Endodermal cell (in vitro differentiated cells): ENCODE data around the gene FZD8. TPM values are rescaled to one million over a fixed set of nuclear protein-coding genes. Genes with fewer than 3 reads are reported as not detected.
A peak's percentile ranks its signal among the peaks of the same experiment; 100 is the strongest.

Experiments
- DNase-seq: peaks from one replicate; pipeline ENCODE4 v3.0.0-alpha.2; 2017
- H3K27ac ChIP-seq: 2 replicates; pipeline ENCODE4 v1.5.1; 2013; ENCODE audit warnings: mild to moderate bottlenecking, low read depth, low read length, moderate library complexity
- H3K27me3 ChIP-seq: 2 replicates; pipeline ENCODE4 v1.6.1; 2013; ENCODE audit warnings: mild to moderate bottlenecking, low read length, moderate library complexity; ENCODE audit not compliant: insufficient read depth, control insufficient read depth, poor library complexity, severe bottlenecking
- H3K36me3 ChIP-seq: 2 replicates; pipeline ENCODE4 v1.7.0; 2013; ENCODE audit warnings: mild to moderate bottlenecking, low read length, moderate library complexity; ENCODE audit not compliant: control insufficient read depth, insufficient read depth
- H3K4me1 ChIP-seq: one replicate; pipeline ENCODE4 v1.7.0; 2013; ENCODE audit warnings: low read length; ENCODE audit not compliant: control insufficient read depth, insufficient read depth
- H3K4me3 ChIP-seq: 2 replicates; pipeline ENCODE4 v1.5.1; 2013; ENCODE audit warnings: mild to moderate bottlenecking, low read length, moderate library complexity
- H3K9ac ChIP-seq: 2 replicates; pipeline ENCODE4 v1.6.1; 2013; ENCODE audit warnings: mild to moderate bottlenecking, low read length, moderate library complexity; ENCODE audit not compliant: poor library complexity, severe bottlenecking; ENCODE audit errors: extremely low read depth
- H3K9me3 ChIP-seq: 2 replicates; pipeline ENCODE4 v1.6.1; 2013; ENCODE audit warnings: mild to moderate bottlenecking, low read length, moderate library complexity; ENCODE audit not compliant: control insufficient read depth
- H3K27ac Mint-ChIP-seq: 2 replicates; pipeline ENCODE4 v1.8.0; 2020; ENCODE audit warnings: mixed read lengths
- H3K27me3 Mint-ChIP-seq: 2 replicates; pipeline ENCODE4 v1.8.0; 2021; ENCODE audit warnings: mild to moderate bottlenecking, mixed read lengths; ENCODE audit not compliant: insufficient read depth
- H3K36me3 Mint-ChIP-seq: 2 replicates; pipeline ENCODE4 v1.8.0; 2020; ENCODE audit warnings: low read depth, mixed read lengths
- H3K4me1 Mint-ChIP-seq: 2 replicates; pipeline ENCODE4 v1.8.0; 2020; ENCODE audit warnings: mixed read lengths
- H3K4me3 Mint-ChIP-seq: 2 replicates; pipeline ENCODE4 v1.8.0; 2020; ENCODE audit warnings: mild to moderate bottlenecking, moderate library complexity, mixed read lengths
- H3K9me3 Mint-ChIP-seq: 2 replicates; pipeline ENCODE4 v1.8.0; 2020; ENCODE audit warnings: mild to moderate bottlenecking, mixed read lengths
- WGBS, 2 experiments: methylation state at CpG; one replicate each; pipeline versions ENCODE4 v1.1.5 to v1.1.7; 2013; ENCODE audit warnings: missing lambda C conversion rate in 2 of 2, mixed read lengths in 1 of 2; ENCODE audit not compliant: insufficient coverage in 1 of 2, insufficient read length in 1 of 2; 5-methylcytosine and 5-hydroxymethylcytosine counted together
- long read RNA-seq, 4 experiments: library from polyadenylated mRNA in 2 of 4; library from RNA in 1 of 4; library from capped mRNA in 1 of 4; stranded (forward) in 3 of 4; unstranded in 1 of 4; transcript quantifications; one replicate each; pipeline ENCODE4 v2.0.0, GENCODE V29; 2020 to 2021; ENCODE audit warnings: inconsistent platforms in 1 of 4
- polyA plus RNA-seq, 2 experiments: library from polyadenylated mRNA; stranded (reverse); fragments of 50-300 nt; gene quantifications; one replicate each; pipeline ENCODE4 v1.2.3, GENCODE V29; 2013
- total RNA-seq, 2 donors: library from RNA; stranded (reverse); fragmentation: NEBNext Ultra II Directional in 1 of 2; extraction: Animal tissue kit (Norgen Biotek cat#: 25700) in 1 of 2; gene quantifications; 2 replicates in 1 of 2; 3 replicates in 1 of 2; pipeline ENCODE4 v1.2.1, GENCODE V29; 2021
- TF ChIP-seq, protein P1 (sequence below): fragments of 200-600 bp; sonication (generic); conservative IDR thresholded peaks from 2 replicates; pipeline ENCODE4 v1.5.0; 2021; ENCODE audit warnings: antibody characterized with exemption, mild to moderate bottlenecking

Gene FZD8, protein sequence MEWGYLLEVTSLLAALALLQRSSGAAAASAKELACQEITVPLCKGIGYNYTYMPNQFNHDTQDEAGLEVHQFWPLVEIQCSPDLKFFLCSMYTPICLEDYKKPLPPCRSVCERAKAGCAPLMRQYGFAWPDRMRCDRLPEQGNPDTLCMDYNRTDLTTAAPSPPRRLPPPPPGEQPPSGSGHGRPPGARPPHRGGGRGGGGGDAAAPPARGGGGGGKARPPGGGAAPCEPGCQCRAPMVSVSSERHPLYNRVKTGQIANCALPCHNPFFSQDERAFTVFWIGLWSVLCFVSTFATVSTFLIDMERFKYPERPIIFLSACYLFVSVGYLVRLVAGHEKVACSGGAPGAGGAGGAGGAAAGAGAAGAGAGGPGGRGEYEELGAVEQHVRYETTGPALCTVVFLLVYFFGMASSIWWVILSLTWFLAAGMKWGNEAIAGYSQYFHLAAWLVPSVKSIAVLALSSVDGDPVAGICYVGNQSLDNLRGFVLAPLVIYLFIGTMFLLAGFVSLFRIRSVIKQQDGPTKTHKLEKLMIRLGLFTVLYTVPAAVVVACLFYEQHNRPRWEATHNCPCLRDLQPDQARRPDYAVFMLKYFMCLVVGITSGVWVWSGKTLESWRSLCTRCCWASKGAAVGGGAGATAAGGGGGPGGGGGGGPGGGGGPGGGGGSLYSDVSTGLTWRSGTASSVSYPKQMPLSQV
- total RNA-seq, result 100 to 1,000 TPM; 133 to 189 TPM
- 14.0 TPM for polyA plus RNA-seq (2013, experiment 1 of 2)
- polyA plus RNA-seq (2013, experiment 2 of 2), result 18.3 TPM
- long read RNA-seq, experiment 1, full-length matches to known transcripts, result 78 of 78 reads
- long read RNA-seq, experiment 1, partial matches to known transcripts, result 0 of 78 reads
- long read RNA-seq, experiment 1, other reads (novel, unspliced or antisense), result 0 of 78 reads
- long read RNA-seq, experiment 2, full-length matches to known transcripts, result 5 of 5 reads
- long read RNA-seq, experiment 2, partial matches to known transcripts, result 0 of 5 reads
- long read RNA-seq, experiment 2, other reads (novel, unspliced or antisense), result 0 of 5 reads
- long read RNA-seq, experiment 3, full-length matches to known transcripts, result 2 of 2 reads
- long read RNA-seq, experiment 3, partial matches to known transcripts, result 0 of 2 reads
- long read RNA-seq, experiment 3, other reads (novel, unspliced or antisense), result 0 of 2 reads
- long read RNA-seq, experiment 4, full-length matches to known transcripts, result 4 of 4 reads
- long read RNA-seq, experiment 4, partial matches to known transcripts, result 0 of 4 reads
- long read RNA-seq, experiment 4, other reads (novel, unspliced or antisense), result 0 of 4 reads

DNA sequence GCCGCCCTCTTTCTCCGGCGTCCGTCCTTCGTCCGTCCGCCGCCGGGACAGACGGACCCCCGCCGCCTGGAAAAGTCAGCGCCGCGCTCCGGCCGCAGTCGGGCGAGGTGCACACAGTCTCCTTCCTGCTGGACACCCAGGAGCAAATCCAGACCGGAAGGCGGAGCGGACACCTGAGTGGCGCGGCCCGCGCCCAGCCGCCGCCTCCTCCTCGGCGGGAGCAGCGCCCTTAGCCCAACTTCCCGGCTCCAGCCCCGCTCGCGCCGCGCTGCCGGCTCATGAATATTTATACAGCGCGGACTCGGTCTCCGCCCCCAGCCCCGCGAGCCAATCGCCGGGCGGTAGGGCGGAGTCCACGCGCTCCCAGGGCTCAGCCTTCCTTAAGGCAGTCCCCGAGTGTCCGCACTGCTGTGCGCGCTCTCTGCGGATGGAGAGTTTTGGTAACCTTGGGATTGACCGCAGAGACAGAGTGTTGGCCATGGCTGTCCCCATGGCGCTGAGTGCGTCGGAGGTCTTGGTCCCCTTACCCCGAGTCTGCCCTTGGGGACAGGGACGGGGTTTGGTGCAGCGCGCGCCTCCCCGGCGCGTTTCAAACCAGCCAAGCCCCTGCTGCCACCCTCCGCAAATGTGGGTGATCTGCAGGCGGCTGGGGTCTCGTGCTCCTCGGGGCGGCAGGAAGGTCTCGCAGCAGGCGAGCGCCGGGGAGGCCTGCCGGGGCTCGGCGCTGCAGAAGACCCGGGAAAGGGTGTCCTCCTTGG is at the start of gene FZD8:
Gene FZD8, minus strand, starts transcription at position 262 of the 758 bp plus-strand sequence. CDS start 867 bp downstream, outside the sequence.
- DNase-seq, result peak; percentile 98
- no peaks in the 10 kb centered on the region for H3K27me3 ChIP-seq
- peak within 1 kb of the TSS; percentile 94 for H3K4me3 ChIP-seq
- peak within 1 kb of the TSS; percentile 58 for H3K9ac ChIP-seq
- no peaks in the 10 kb centered on the region for H3K4me1 ChIP-seq
- peaks cover 42% of the 10 kb centered on the region for H3K36me3 Mint-ChIP-seq
- peaks cover 19% of the 10 kb centered on the region for H3K36me3 ChIP-seq
- H3K27me3 Mint-ChIP-seq, result no peaks in the 10 kb centered on the region
- peaks cover 18% of the 10 kb centered on the region for H3K4me1 Mint-ChIP-seq
- WGBS, 2 experiments, result 0% methylated on average over 21 to 80 of the region's 80 CpGs
- H3K27ac Mint-ChIP-seq, result peak within 1 kb of the TSS; percentile 92
- H3K9me3 ChIP-seq, result peaks cover 2% of the 10 kb centered on the region
- TF ChIP-seq, protein P1, sequence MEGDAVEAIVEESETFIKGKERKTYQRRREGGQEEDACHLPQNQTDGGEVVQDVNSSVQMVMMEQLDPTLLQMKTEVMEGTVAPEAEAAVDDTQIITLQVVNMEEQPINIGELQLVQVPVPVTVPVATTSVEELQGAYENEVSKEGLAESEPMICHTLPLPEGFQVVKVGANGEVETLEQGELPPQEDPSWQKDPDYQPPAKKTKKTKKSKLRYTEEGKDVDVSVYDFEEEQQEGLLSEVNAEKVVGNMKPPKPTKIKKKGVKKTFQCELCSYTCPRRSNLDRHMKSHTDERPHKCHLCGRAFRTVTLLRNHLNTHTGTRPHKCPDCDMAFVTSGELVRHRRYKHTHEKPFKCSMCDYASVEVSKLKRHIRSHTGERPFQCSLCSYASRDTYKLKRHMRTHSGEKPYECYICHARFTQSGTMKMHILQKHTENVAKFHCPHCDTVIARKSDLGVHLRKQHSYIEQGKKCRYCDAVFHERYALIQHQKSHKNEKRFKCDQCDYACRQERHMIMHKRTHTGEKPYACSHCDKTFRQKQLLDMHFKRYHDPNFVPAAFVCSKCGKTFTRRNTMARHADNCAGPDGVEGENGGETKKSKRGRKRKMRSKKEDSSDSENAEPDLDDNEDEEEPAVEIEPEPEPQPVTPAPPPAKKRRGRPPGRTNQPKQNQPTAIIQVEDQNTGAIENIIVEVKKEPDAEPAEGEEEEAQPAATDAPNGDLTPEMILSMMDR, result peak; percentile 51
- H3K27ac ChIP-seq, result no peak within 1 kb of the TSS
- peaks cover 3% of the 10 kb centered on the region for H3K9me3 Mint-ChIP-seq
- H3K4me3 Mint-ChIP-seq, result peak within 1 kb of the TSS; percentile 94

DNA sequence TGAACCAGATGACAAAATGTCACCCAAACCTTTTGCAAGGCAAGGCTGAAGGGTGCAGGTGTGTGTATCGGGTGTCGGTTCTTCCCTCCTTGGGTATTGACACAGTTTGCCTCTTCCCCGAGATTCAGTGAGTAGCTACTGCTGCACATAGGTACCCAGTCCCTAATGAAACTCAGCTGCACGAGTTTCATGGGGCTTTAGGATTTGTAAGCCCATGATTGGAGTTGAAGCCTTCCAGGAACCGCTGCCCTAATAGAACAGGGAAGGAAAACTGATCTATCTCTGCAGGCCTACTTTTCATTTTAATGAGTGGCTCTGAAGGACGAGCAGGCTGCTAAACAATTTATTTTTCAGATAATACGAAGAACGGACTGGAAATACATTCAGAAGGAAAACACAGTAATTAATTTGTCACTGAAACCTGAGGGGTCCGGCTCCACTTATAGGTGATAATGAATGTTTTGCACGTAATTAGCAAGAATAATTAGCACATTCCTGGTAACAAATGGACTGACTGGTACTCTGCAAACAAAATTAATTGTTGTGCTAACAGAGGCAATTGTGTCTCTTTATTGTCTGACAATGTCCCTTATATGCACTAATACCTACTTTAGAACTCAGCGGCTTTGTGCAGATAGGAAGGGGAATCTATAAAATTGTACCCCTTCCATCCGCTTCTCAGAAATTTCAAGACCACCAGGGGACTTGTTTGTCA is 49.6 kb upstream of the FZD8 start:
- TF ChIP-seq, protein P1, result no peak
- Histone ChIP-seq H3K4me3 (peak overlapping the region; percentile 22), H3K27ac (no peak overlapping the region), H3K9ac (no peak overlapping the region), H3K27me3 (no peaks in the 10 kb centered on the region), H3K4me1 (peaks cover 6% of the 10 kb centered on the region), H3K36me3 (no peaks in the 10 kb centered on the region), H3K9me3 (no peaks in the 10 kb centered on the region)
- no peaks in the 10 kb centered on the region for H3K9me3 Mint-ChIP-seq
- H3K36me3 Mint-ChIP-seq, result no peaks in the 10 kb centered on the region
- DNase-seq, result peak; percentile 63
- peak overlapping the region; percentile 50 for H3K27ac Mint-ChIP-seq
- H3K27me3 Mint-ChIP-seq, result no peaks in the 10 kb centered on the region
- WGBS, 2 experiments, result 23 to 34% methylated on average over 8 to 12 of the region's 12 CpGs
- H3K4me1 Mint-ChIP-seq, result peaks cover 64% of the 10 kb centered on the region
- peak overlapping the region; percentile 20 for H3K4me3 Mint-ChIP-seq
